ENCODE measurements around the gene RPS6KB2. TPM values are rescaled to one million over a fixed set of nuclear protein-coding genes. Genes with fewer than 3 reads are reported as not detected.

RPS6KB2 gene
- polyA plus RNA-seq, 1 donor from 2014 or later, result 92.8 TPM

GRCh38 chr11:67468759-67469507, 40.6 kb downstream of the RPS6KB2 start, which contains the start of gene TMEM134:
Gene TMEM134 (minus strand): TSS chr11:67469251. CDS start chr11:67469192, 59 bp downstream.
- Histone ChIP-seq H3K36me3 (ENCODE audit: insufficient read depth, low read length) (no peaks in the 10 kb centered on the region), H3K4me2 (ENCODE audit: low read length) (peak within 1 kb of the TSS; percentile 94), H3F3A (ENCODE audit: insufficient read depth, low read length, poor library complexity, severe bottlenecking) (no peaks in the 10 kb centered on the region), H3K9me2 (ENCODE audit: insufficient read depth, low read length) (no peaks in the 10 kb centered on the region), H3K27me3 (ENCODE audit: insufficient read depth, low read depth, low read length) (no peaks in the 10 kb centered on the region), H3K4me3 (ENCODE audit: low read length) (peak within 1 kb of the TSS; percentile 95), H4K20me1 (ENCODE audit: insufficient read depth) (no peaks in the 10 kb centered on the region), H3K9ac (ENCODE audit: low read length) (peak within 1 kb of the TSS; percentile 86), H3K9me3 (ENCODE audit: low read length) (no peaks in the 10 kb centered on the region), H3K79me2 (replicated peaks; ENCODE audit: insufficient read depth, low read length) (no peaks in the 10 kb centered on the region), H3K27ac (ENCODE audit: low read length) (peak within 1 kb of the TSS; percentile 68), H2AFZ (ENCODE audit: low read depth, low read length) (peak within 1 kb of the TSS; percentile 80)
- TF ChIP-seq RAD21 (conservative IDR thresholded peaks at IDR 0.05), result peak; percentile 66
- TF ChIP-seq POLR2AphosphoS5 (IDR thresholded peaks at IDR 0.05), result peak; percentile 82
- TF ChIP-seq EP300 (conservative IDR thresholded peaks at IDR 0.05; ENCODE audit: poor library complexity, severe bottlenecking), result peak; percentile 25
- no peak for TF ChIP-seq EZH2 (IDR thresholded peaks at IDR 0.05; ENCODE audit: borderline replicate concordance, insufficient read depth, low read length, poor library complexity, severe bottlenecking)
- TF ChIP-seq SMC3 (conservative IDR thresholded peaks at IDR 0.05; ENCODE audit: poor library complexity), result peak; percentile 77
- TF ChIP-seq, protein P1, sequence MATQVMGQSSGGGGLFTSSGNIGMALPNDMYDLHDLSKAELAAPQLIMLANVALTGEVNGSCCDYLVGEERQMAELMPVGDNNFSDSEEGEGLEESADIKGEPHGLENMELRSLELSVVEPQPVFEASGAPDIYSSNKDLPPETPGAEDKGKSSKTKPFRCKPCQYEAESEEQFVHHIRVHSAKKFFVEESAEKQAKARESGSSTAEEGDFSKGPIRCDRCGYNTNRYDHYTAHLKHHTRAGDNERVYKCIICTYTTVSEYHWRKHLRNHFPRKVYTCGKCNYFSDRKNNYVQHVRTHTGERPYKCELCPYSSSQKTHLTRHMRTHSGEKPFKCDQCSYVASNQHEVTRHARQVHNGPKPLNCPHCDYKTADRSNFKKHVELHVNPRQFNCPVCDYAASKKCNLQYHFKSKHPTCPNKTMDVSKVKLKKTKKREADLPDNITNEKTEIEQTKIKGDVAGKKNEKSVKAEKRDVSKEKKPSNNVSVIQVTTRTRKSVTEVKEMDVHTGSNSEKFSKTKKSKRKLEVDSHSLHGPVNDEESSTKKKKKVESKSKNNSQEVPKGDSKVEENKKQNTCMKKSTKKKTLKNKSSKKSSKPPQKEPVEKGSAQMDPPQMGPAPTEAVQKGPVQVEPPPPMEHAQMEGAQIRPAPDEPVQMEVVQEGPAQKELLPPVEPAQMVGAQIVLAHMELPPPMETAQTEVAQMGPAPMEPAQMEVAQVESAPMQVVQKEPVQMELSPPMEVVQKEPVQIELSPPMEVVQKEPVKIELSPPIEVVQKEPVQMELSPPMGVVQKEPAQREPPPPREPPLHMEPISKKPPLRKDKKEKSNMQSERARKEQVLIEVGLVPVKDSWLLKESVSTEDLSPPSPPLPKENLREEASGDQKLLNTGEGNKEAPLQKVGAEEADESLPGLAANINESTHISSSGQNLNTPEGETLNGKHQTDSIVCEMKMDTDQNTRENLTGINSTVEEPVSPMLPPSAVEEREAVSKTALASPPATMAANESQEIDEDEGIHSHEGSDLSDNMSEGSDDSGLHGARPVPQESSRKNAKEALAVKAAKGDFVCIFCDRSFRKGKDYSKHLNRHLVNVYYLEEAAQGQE (IDR thresholded peaks at IDR 0.05; ENCODE audit: borderline replicate concordance), result no peak
- TF ChIP-seq CTCF (IDR thresholded peaks at IDR 0.05; ENCODE audit: poor library complexity, severe bottlenecking), result peak; percentile 72
- TF ChIP-seq TAF1 (IDR thresholded peaks at IDR 0.05; ENCODE audit: low read depth), result no peak
- peak; percentile 79 for TF ChIP-seq MXI1 (conservative IDR thresholded peaks at IDR 0.05; ENCODE audit: poor library complexity, severe bottlenecking)

DNA sequence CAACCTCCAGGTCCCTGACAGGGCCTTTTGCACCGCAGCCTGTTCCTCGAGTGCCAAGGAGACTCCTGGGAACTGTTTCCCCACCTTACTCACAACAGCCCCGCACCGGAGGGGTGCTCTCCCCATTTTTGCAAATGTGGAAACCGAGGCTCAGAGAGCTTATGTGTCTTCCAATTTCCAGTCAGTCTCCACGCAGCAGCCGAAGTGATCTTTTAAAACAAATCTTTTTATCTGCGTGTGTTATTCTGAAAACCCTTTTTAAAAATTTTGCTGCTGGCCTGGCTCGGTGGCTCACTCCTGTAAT, 41.2 kb downstream of the RPS6KB2 start:
- no peaks in the 10 kb centered on the region for H3K9me3 ChIP-seq (ENCODE audit: low read length)
- no peaks in the 10 kb centered on the region for H4K20me1 ChIP-seq (ENCODE audit: insufficient read depth)
- H3K9me2 ChIP-seq (ENCODE audit: insufficient read depth, low read length), result no peaks in the 10 kb centered on the region
- H3K9ac ChIP-seq (ENCODE audit: low read length), result peak overlapping the region; percentile 67
- H2AFZ ChIP-seq (ENCODE audit: low read depth, low read length), result peak overlapping the region; percentile 48
- H3K27ac ChIP-seq (ENCODE audit: low read length), result peak overlapping the region; percentile 68
- H3K79me2 ChIP-seq (replicated peaks; ENCODE audit: insufficient read depth, low read length), result no peaks in the 10 kb centered on the region
- H3K27me3 ChIP-seq (ENCODE audit: insufficient read depth, low read depth, low read length), result no peaks in the 10 kb centered on the region
- no peak for TF ChIP-seq EP300 (conservative IDR thresholded peaks at IDR 0.05; ENCODE audit: poor library complexity, severe bottlenecking)
- peak; percentile 11 for TF ChIP-seq SMC3 (conservative IDR thresholded peaks at IDR 0.05; ENCODE audit: poor library complexity)
- TF ChIP-seq MXI1 (conservative IDR thresholded peaks at IDR 0.05; ENCODE audit: poor library complexity, severe bottlenecking), result no peak
- peak; percentile 4 for TF ChIP-seq CTCF (IDR thresholded peaks at IDR 0.05; ENCODE audit: poor library complexity, severe bottlenecking)
- H3K4me3 ChIP-seq (ENCODE audit: low read length), result peak overlapping the region; percentile 95
- peak overlapping the region; percentile 48 for H3K4me2 ChIP-seq (ENCODE audit: low read length)
- H3K36me3 ChIP-seq (ENCODE audit: insufficient read depth, low read length), result no peaks in the 10 kb centered on the region
- H3F3A ChIP-seq (ENCODE audit: insufficient read depth, low read length, poor library complexity, severe bottlenecking), result no peaks in the 10 kb centered on the region
